Right atrium auricular region (tissue), 2 donors: ENCODE measurements around the gene KCNIP1. TPM values are rescaled to one million over a fixed set of nuclear protein-coding genes. Genes with fewer than 3 reads are reported as not detected.

Experiments
- DNase-seq: peaks from one replicate; pipeline ENCODE4 v3.0.0-alpha.2; 2019; ENCODE audit warnings: low spot score
- H3K27ac ChIP-seq, 2 donors: fragments of 200-600 bp; sonication (generic); 1 replicate in 1 of 2; 2 replicates in 1 of 2; pipeline ENCODE4 v1.5.1; 2016 to 2019
- H3K27me3 ChIP-seq, 2 donors: fragments of 200-600 bp; sonication (generic); one replicate each; pipeline versions ENCODE4 v1.5.1 to v1.6.0; 2017 to 2019
- H3K36me3 ChIP-seq: fragments of 200-600 bp; sonication (generic); one replicate; pipeline ENCODE4 v1.5.1; 2016
- H3K4me1 ChIP-seq, 2 donors: fragments of 200-600 bp; sonication (generic); one replicate each; pipeline versions ENCODE4 v1.5.1 to v1.6.0; 2017 to 2019
- H3K4me3 ChIP-seq, 2 donors: fragments of 200-600 bp; sonication (generic); 1 replicate in 1 of 2; 2 replicates in 1 of 2; pipeline ENCODE4 v1.5.1; 2017 to 2019; ENCODE audit warnings: mild to moderate bottlenecking in 1 of 2, moderate library complexity in 1 of 2
- H3K9me3 ChIP-seq, 2 donors: fragments of 200-600 bp; sonication (generic); one replicate each; pipeline ENCODE4 v1.5.1; 2019
- CTCF ChIP-seq, 2 donors: fragments of 200-600 bp; sonication (generic); IDR thresholded peaks; one replicate each; pipeline ENCODE4 v1.5.1; 2019; ENCODE audit warnings: antibody characterized with exemption in 2 of 2
- total RNA-seq, 2 donors: library from RNA; depleted of rRNA; stranded (reverse); fragments of >200 nt; gene quantifications; one replicate each; pipeline ENCODE4 v1.1.0, GENCODE V29; 2016

KCNIP1 gene
- total RNA-seq, 2 donors from 2014 or later, result not detected

- Histone ChIP-seq H3K4me1 (no peaks in the 10 kb centered on the region), H3K27me3 (no peaks in the 10 kb centered on the region), H3K9me3 (no peaks in the 10 kb centered on the region), H3K27ac (no peak overlapping the region), H3K4me3 (no peak overlapping the region), H3K36me3 (no peaks in the 10 kb centered on the region)
- TF ChIP-seq CTCF (IDR thresholded peaks at IDR 0.05), result no peak
- DNase-seq, result no peak
Observed at GRCh38 chr5:170584450-170585058, 80.7 kb downstream of the KCNIP1 start.

GRCh38 chr5:170585273-170585948 lies 81.6 kb downstream of the KCNIP1 start:
- no peak overlapping the region for H3K27ac ChIP-seq
- no peak overlapping the region for H3K4me3 ChIP-seq
- H3K36me3 ChIP-seq, result no peaks in the 10 kb centered on the region

GRCh38 chr5:170587808-170588207 lies 84.0 kb downstream of the KCNIP1 start:
- Histone ChIP-seq H3K27ac (no peak overlapping the region), H3K27me3 (no peaks in the 10 kb centered on the region), H3K4me3 (no peak overlapping the region), H3K36me3 (no peaks in the 10 kb centered on the region), H3K9me3 (no peaks in the 10 kb centered on the region), H3K4me1 (no peaks in the 10 kb centered on the region)
- TF ChIP-seq CTCF (IDR thresholded peaks at IDR 0.05), result no peak
- DNase-seq, result no peak

More at GRCh38 chr5:170585273-170585948, 81.6 kb downstream of the KCNIP1 start:
- no peak for DNase-seq
- TF ChIP-seq CTCF (IDR thresholded peaks at IDR 0.05), result no peak
- no peaks in the 10 kb centered on the region for H3K27me3 ChIP-seq
- no peaks in the 10 kb centered on the region for H3K4me1 ChIP-seq
- no peaks in the 10 kb centered on the region for H3K9me3 ChIP-seq

- no peak overlapping the region for H3K27ac ChIP-seq
- no peaks in the 10 kb centered on the region for H3K27me3 ChIP-seq
- no peaks in the 10 kb centered on the region for H3K9me3 ChIP-seq
- no peak overlapping the region for H3K4me3 ChIP-seq
- no peaks in the 10 kb centered on the region for H3K36me3 ChIP-seq
- TF ChIP-seq CTCF (IDR thresholded peaks at IDR 0.05), result no peak
- no peaks in the 10 kb centered on the region for H3K4me1 ChIP-seq
- no peak for DNase-seq
Observed at GRCh38 chr5:170589643-170590042, 85.8 kb downstream of the KCNIP1 start.

- Histone ChIP-seq H3K4me3 (no peak overlapping the region), H3K27me3 (no peaks in the 10 kb centered on the region), H3K9me3 (no peaks in the 10 kb centered on the region), H3K36me3 (no peaks in the 10 kb centered on the region), H3K4me1 (no peaks in the 10 kb centered on the region), H3K27ac (no peak overlapping the region)
- TF ChIP-seq CTCF (IDR thresholded peaks at IDR 0.05), result no peak
- no peak for DNase-seq
Observed at GRCh38 chr5:170590566-170590965, 86.7 kb downstream of the KCNIP1 start.
